HG03442 (cell line): Measurements from ENCODE around the gene ARHGAP33.

ENCODE experiments used
- ATAC-seq: cut with Tn5 transposase; IDR thresholded peaks from one replicate; pipeline ENCODE4 v1.9.1; 2021; ENCODE audit warnings: mild to moderate bottlenecking, moderate library complexity; ENCODE audit not compliant: unreplicated experiment

ARHGAP33 gene

GRCh38 chr19:35776102-35776788, 881 bp downstream of the ARHGAP33 start:
- ATAC-seq, result no peak

GRCh38 chr19:35777086-35777841, 1.9 kb downstream of the ARHGAP33 start:
- ATAC-seq, result no peak

- ATAC-seq, result no peak
These were observed 2.6 kb downstream of the ARHGAP33 start for GRCh38 chr19:35777961-35778360.

- ATAC-seq, result no peak
These were observed 3.7 kb downstream of the ARHGAP33 start for GRCh38 chr19:35779033-35779432.

GRCh38 chr19:35780058-35780457, 4.7 kb downstream of the ARHGAP33 start:
- no peak for ATAC-seq

GRCh38 chr19:35780717-35781116, 5.4 kb downstream of the ARHGAP33 start:
- no peak for ATAC-seq

GRCh38 chr19:35781650-35782049, 6.3 kb downstream of the ARHGAP33 start:
- no peak for ATAC-seq

GRCh38 chr19:35782589-35782988, 7.2 kb downstream of the ARHGAP33 start:
- no peak for ATAC-seq

GRCh38 chr19:35783469-35784434, 8.4 kb downstream of the ARHGAP33 start:
- no peak for ATAC-seq

- ATAC-seq, result no peak
These were observed 9.4 kb downstream of the ARHGAP33 start for GRCh38 chr19:35784503-35785338.

- no peak for ATAC-seq
These were observed 9.9 kb downstream of the ARHGAP33 start for GRCh38 chr19:35785339-35785627.

- ATAC-seq, result no peak
These were observed 11.2 kb downstream of the ARHGAP33 start for GRCh38 chr19:35786299-35787160.

GRCh38 chr19:35787227-35787799, 11.9 kb downstream of the ARHGAP33 start:
- ATAC-seq, result no peak

GRCh38 chr19:35788205-35788960, 13.0 kb downstream of the ARHGAP33 start:
- no peak for ATAC-seq

- no peak for ATAC-seq
These were observed 14.0 kb downstream of the ARHGAP33 start for GRCh38 chr19:35789195-35789977.

- no peak for ATAC-seq
These were observed 14.9 kb downstream of the ARHGAP33 start for GRCh38 chr19:35789978-35790944.
